ENCODE results near the gene ATF7. TPM values are rescaled to one million over a fixed set of nuclear protein-coding genes. Genes with fewer than 3 reads are reported as not detected.

The ATF7 gene
- total RNA-seq, 1 experiment from 2014 or later: 24.7 TPM

- TF ChIP-seq CTCF (conservative IDR thresholded peaks at IDR 0.05): no peak
- TF ChIP-seq EZH2 (IDR thresholded peaks at IDR 0.05; ENCODE audit: low read depth): no peak
Measured at GRCh38 chr12:53500776-53501614, 125.2 kb downstream of the ATF7 start, which contains the start of gene TARBP2. TSS of gene TARBP2 (plus strand) at chr12:53501283. CDS start at chr12:53501409, 126 bp downstream.

GRCh38 chr12:53500142-53500775 is 125.9 kb downstream of the ATF7 start:
- peaks cover 26% of the 10 kb centered on the region for H3K79me2 ChIP-seq (ENCODE audit: low read depth)
- H3K27me3 ChIP-seq (ENCODE audit: insufficient read depth, low read depth): no peaks in the 10 kb centered on the region
- POLR2A ChIA-PET (ENCODE audit: unreplicated experiment): interaction anchor here (0.5 to 1.5 kb wide), 14 partner anchors 14 to 596 kb away, joined by 3 to 13 read pairs (median 6); partner anchors contain the start of genes AAAS, ATP5MC2 and SPRYD3
- H2AFZ ChIP-seq: peak overlapping the region; percentile 79
- CTCF ChIA-PET: interaction anchor here (0.7 to 1.6 kb wide), 6 partner anchors 49 to 494 kb away, joined by 3 to 14 read pairs (median 4); partner anchors contain the start of genes AAAS, EIF4B and ITGB7
- DNase-seq: no peak
- peak overlapping the region; percentile 98 for H3K4me2 ChIP-seq
- peaks cover 22% of the 10 kb centered on the region for H3K4me1 ChIP-seq (replicated peaks; ENCODE audit: insufficient read depth)
- intact Hi-C loops (cut with micrococcal nuclease; ENCODE audit: unreplicated experiment): loop anchor here (2.0 to 10.0 kb wide), 3 partner anchors 48 to 435 kb away; partner anchors contain the start of genes AAAS and PCBP2
- no peaks in the 10 kb centered on the region for H3K9me2 ChIP-seq (ENCODE audit: insufficient read depth)
- no peaks in the 10 kb centered on the region for H3K9me3 ChIP-seq (ENCODE audit: insufficient read depth, low read depth)
- no peaks in the 10 kb centered on the region for H3K36me3 ChIP-seq (ENCODE audit: low read depth)
- H4K20me1 ChIP-seq (ENCODE audit: insufficient read depth): no peaks in the 10 kb centered on the region
- TF ChIP-seq EZH2 (IDR thresholded peaks at IDR 0.05; ENCODE audit: low read depth) (no peak), CTCF (conservative IDR thresholded peaks at IDR 0.05) (no peak)
- peak overlapping the region; percentile 77 for H3K4me3 ChIP-seq
- peak overlapping the region; percentile 81 for H3K27ac ChIP-seq
- H3F3A ChIP-seq (ENCODE audit: insufficient read depth, low read depth): peaks cover 26% of the 10 kb centered on the region
- BruUV-seq (replicated peaks): TSS peak; percentile 95

More at GRCh38 chr12:53500776-53501614, 125.2 kb downstream of the ATF7 start, which contains the start of gene TARBP2:
- POLR2A ChIA-PET (ENCODE audit: unreplicated experiment): interaction anchor here (0.5 to 1.5 kb wide), 17 partner anchors 9 to 556 kb away, joined by 3 to 11 read pairs (median 4); partner anchors contain the start of genes AAAS, ATP5MC2 and SPRYD3
- peaks cover 20% of the 10 kb centered on the region for H3F3A ChIP-seq (ENCODE audit: insufficient read depth, low read depth)
- H3K4me1 ChIP-seq (replicated peaks; ENCODE audit: insufficient read depth): peaks cover 17% of the 10 kb centered on the region
- H3K27ac ChIP-seq: peak within 1 kb of the TSS; percentile 81
- peak within 1 kb of the TSS; percentile 92 for H2AFZ ChIP-seq
- intact Hi-C loops (cut with micrococcal nuclease; ENCODE audit: unreplicated experiment): loop anchor here (2.0 to 10.0 kb wide), 3 partner anchors 49 to 436 kb away; partner anchors contain the start of genes AAAS and PCBP2
- H3K4me3 ChIP-seq: peak within 1 kb of the TSS; percentile 77
- no peaks in the 10 kb centered on the region for H4K20me1 ChIP-seq (ENCODE audit: insufficient read depth)
- no peaks in the 10 kb centered on the region for H3K27me3 ChIP-seq (ENCODE audit: insufficient read depth, low read depth)
- peaks cover 26% of the 10 kb centered on the region for H3K79me2 ChIP-seq (ENCODE audit: low read depth)
- peak; percentile 98 for DNase-seq
- H3K4me2 ChIP-seq: peak within 1 kb of the TSS; percentile 98
- no peaks in the 10 kb centered on the region for H3K9me3 ChIP-seq (ENCODE audit: insufficient read depth, low read depth)
- no peaks in the 10 kb centered on the region for H3K36me3 ChIP-seq (ENCODE audit: low read depth)
- CTCF ChIA-PET: interaction anchor here (0.6 to 1.6 kb wide), 7 partner anchors 50 to 495 kb away, joined by 3 to 14 read pairs (median 4); partner anchors contain the start of genes AAAS, ATP5MC2, EIF4B and ITGB7
- H3K9me2 ChIP-seq (ENCODE audit: insufficient read depth): no peaks in the 10 kb centered on the region
- no TSS peak for BruUV-seq (replicated peaks)

Measured in PC-9 (cell line).